ENCODE measurements around the gene CELF2.

Gene CELF2

GRCh38 chr10:11270858-11271179, 253.1 kb downstream of the CELF2 start:
- no peak for DNase-seq (ENCODE audit: low read depth)
- H3K4me3 ChIP-seq (replicated peaks; ENCODE audit: low read depth, low read length): no peak overlapping the region
- TF ChIP-seq, protein P1, sequence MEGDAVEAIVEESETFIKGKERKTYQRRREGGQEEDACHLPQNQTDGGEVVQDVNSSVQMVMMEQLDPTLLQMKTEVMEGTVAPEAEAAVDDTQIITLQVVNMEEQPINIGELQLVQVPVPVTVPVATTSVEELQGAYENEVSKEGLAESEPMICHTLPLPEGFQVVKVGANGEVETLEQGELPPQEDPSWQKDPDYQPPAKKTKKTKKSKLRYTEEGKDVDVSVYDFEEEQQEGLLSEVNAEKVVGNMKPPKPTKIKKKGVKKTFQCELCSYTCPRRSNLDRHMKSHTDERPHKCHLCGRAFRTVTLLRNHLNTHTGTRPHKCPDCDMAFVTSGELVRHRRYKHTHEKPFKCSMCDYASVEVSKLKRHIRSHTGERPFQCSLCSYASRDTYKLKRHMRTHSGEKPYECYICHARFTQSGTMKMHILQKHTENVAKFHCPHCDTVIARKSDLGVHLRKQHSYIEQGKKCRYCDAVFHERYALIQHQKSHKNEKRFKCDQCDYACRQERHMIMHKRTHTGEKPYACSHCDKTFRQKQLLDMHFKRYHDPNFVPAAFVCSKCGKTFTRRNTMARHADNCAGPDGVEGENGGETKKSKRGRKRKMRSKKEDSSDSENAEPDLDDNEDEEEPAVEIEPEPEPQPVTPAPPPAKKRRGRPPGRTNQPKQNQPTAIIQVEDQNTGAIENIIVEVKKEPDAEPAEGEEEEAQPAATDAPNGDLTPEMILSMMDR (IDR thresholded peaks at IDR 0.05; ENCODE audit: low read length, missing control alignments): no peak

GRCh38 chr10:11272915-11273389, 255.3 kb downstream of the CELF2 start:
- TF ChIP-seq, protein P1 (IDR thresholded peaks at IDR 0.05; ENCODE audit: low read length, missing control alignments): no peak
- H3K4me3 ChIP-seq (replicated peaks; ENCODE audit: low read depth, low read length): no peak overlapping the region
- no peak for DNase-seq (ENCODE audit: low read depth)

GRCh38 chr10:11274452-11274851, 256.8 kb downstream of the CELF2 start:
- TF ChIP-seq, protein P1 (IDR thresholded peaks at IDR 0.05; ENCODE audit: low read length, missing control alignments): no peak
- no peak for DNase-seq (ENCODE audit: low read depth)
- H3K4me3 ChIP-seq (replicated peaks; ENCODE audit: low read depth, low read length): no peak overlapping the region

- H3K4me3 ChIP-seq (replicated peaks; ENCODE audit: low read depth, low read length): no peak overlapping the region
- TF ChIP-seq, protein P1 (IDR thresholded peaks at IDR 0.05; ENCODE audit: low read length, missing control alignments): no peak
- DNase-seq (ENCODE audit: low read depth): no peak
These were observed 258.0 kb downstream of the CELF2 start for GRCh38 chr10:11275651-11276050.

- no peak overlapping the region for H3K4me3 ChIP-seq (replicated peaks; ENCODE audit: low read depth, low read length)
- TF ChIP-seq, protein P1 (IDR thresholded peaks at IDR 0.05; ENCODE audit: low read length, missing control alignments): no peak
- DNase-seq (ENCODE audit: low read depth): no peak
These were observed 258.8 kb downstream of the CELF2 start for GRCh38 chr10:11276449-11276990.

DNA sequence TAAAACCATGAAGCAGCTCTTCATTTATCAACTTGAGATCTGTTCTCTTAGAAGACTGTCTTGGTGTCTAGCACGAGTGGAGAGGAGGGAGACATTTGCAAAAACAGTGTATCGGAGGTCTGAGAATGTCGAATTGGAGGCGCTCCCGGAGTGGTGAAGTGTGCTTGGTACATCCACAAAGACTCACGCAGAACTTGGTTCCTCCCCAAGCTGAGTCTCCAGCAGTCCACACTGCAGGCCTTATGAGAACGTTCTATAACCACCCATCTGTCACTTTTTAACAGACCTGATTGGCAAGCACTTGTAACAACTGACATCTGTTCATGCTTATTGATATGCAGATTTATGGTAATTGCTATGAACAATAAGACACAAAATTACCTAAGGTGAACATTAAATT, 261.6 kb downstream of the CELF2 start:
- TF ChIP-seq, protein P1 (IDR thresholded peaks at IDR 0.05; ENCODE audit: low read length, missing control alignments): no peak
- no peak overlapping the region for H3K4me3 ChIP-seq (replicated peaks; ENCODE audit: low read depth, low read length)
- no peak for DNase-seq (ENCODE audit: low read depth)

DNA sequence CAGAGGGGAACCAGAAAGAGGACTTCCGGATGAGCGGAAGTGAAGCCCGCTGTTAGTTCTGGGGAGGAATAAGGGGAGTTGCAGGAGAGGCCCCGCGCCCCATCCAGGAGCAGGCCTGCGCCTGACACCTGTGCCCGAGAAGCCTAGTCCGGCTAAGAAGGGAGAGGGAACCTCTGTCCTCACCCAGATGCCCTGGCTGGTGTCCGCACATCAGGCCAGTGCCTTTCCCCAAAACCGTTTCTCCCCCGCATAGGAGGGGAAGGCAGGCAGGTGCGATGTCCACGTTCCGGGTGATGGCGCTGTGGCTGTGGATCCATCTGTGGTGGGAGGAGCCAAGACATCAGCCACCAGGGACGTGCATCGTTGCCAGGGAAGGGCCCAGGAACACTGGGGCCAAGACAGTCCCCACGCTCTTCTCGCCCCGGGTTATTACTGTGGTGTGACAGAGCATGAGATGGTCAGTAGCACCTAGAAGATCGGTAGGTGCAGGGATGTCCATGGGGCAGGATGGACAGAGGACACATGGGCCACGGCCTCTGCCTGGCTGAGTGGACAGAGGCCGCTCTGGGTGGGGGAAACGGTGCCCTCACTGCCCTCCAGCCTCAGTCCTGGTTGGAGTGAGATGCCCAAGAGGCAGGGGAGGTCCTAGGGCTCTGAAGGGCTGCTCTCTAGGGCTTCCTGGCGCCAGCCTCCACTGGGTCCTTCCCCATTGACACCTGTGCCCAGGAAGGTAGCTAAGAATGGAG, 262.7 kb downstream of the CELF2 start:
- TF ChIP-seq, protein P1 (IDR thresholded peaks at IDR 0.05; ENCODE audit: low read length, missing control alignments): no peak

More for the DNA sequence above, 262.7 kb downstream of the CELF2 start:
- no peak overlapping the region for H3K4me3 ChIP-seq (replicated peaks; ENCODE audit: low read depth, low read length)
- no peak for DNase-seq (ENCODE audit: low read depth)
